ENCODE data around the gene CRYGS. TPM values are rescaled to one million over a fixed set of nuclear protein-coding genes. Genes with fewer than 3 reads are reported as not detected.

Gene CRYGS
- polyA plus RNA-seq (2012; ENCODE audit: insufficient read length, low read depth), result 0.88 TPM

DNA sequence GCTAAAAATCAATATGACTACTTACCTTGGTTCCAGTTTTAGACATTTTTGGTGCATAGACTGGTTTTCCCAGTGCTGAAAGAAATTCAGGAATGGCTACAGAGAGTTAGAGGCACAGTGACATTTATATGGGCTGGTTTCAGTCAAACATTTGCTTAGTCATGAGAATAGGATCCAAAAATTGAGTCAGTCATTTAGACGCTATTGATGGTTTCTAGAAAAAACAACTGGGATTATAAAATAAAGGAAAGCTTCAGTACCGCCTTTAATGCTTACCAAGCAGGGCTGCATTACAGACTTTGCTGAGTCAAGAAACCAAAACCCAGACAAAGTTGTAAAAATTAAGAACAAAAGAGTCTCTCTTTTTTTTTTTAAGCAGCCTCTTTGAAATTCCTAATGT is at the start of gene CRYGS:
Gene CRYGS (minus strand): TSS at position 100 of the 400 bp plus-strand sequence. CDS start 54 bp downstream, at position 46.
- TF ChIP-seq TAF1 (IDR thresholded peaks at IDR 0.05; ENCODE audit: borderline replicate concordance, insufficient read depth, low read length) (no peak), SIN3A (IDR thresholded peaks at IDR 0.05; ENCODE audit: borderline replicate concordance, insufficient read depth, low read length) (no peak)

DNA sequence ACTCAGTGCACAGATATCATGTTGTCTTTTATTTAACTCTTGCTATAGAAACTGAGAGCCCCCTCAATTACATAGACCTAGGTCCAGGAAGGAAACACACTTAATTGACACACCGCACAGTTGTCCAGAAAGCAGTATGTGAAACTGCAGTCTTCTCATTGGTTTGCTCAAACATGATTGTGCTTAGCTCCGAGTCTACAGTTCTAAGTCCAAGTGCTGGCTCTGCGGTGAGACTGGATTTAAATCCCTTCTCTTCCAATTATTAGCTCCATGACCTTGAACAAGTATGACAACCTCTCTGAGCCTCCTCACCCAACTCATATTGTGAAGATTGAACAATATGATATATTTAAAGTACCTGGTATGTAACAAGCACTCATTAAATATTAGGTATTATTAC is 49.7 kb upstream of the CRYGS start:
- TF ChIP-seq SIN3A (IDR thresholded peaks at IDR 0.05; ENCODE audit: borderline replicate concordance, insufficient read depth, low read length) (no peak), FOXP2 (optimal IDR thresholded peaks at IDR 0.05; ENCODE audit: borderline replicate concordance, extremely low read depth, extremely low read length, insufficient read depth) (no peak), POLR2AphosphoS5 (IDR thresholded peaks at IDR 0.05; ENCODE audit: low read depth, low read length) (no peak), TAF1 (IDR thresholded peaks at IDR 0.05; ENCODE audit: borderline replicate concordance, insufficient read depth, low read length) (no peak), REST (IDR thresholded peaks at IDR 0.05; ENCODE audit: insufficient read depth in 1 of 2, low read depth in 2 of 2, low read length in 2 of 2) (no peak)

DNA sequence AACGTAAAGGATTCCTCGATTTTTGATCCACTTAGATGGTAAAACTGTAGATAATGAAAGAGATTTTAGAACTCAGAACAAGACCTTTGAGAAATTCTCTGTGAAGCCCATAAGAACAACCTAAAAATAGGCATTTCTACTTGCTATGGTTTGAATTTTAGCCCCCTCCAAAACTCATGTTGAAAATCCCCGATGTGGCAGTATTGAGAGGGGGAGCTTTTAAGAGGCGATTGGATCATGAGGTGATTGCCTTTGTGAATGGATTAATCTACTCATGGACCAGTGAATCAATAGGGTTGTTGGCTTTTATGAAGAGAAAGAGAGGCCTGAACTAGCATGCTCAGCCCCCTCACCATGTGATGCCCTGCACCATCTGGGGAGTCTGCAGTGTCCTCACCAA is 48.5 kb upstream of the CRYGS start:
- TF ChIP-seq SIN3A (IDR thresholded peaks at IDR 0.05; ENCODE audit: borderline replicate concordance, insufficient read depth, low read length) (no peak), REST (IDR thresholded peaks at IDR 0.05; ENCODE audit: insufficient read depth in 1 of 2, low read depth in 2 of 2, low read length in 2 of 2) (no peak), POLR2AphosphoS5 (IDR thresholded peaks at IDR 0.05; ENCODE audit: low read depth, low read length) (no peak), FOXP2 (optimal IDR thresholded peaks at IDR 0.05; ENCODE audit: borderline replicate concordance, extremely low read depth, extremely low read length, insufficient read depth) (no peak), TAF1 (IDR thresholded peaks at IDR 0.05; ENCODE audit: borderline replicate concordance, insufficient read depth, low read length) (no peak)

DNA sequence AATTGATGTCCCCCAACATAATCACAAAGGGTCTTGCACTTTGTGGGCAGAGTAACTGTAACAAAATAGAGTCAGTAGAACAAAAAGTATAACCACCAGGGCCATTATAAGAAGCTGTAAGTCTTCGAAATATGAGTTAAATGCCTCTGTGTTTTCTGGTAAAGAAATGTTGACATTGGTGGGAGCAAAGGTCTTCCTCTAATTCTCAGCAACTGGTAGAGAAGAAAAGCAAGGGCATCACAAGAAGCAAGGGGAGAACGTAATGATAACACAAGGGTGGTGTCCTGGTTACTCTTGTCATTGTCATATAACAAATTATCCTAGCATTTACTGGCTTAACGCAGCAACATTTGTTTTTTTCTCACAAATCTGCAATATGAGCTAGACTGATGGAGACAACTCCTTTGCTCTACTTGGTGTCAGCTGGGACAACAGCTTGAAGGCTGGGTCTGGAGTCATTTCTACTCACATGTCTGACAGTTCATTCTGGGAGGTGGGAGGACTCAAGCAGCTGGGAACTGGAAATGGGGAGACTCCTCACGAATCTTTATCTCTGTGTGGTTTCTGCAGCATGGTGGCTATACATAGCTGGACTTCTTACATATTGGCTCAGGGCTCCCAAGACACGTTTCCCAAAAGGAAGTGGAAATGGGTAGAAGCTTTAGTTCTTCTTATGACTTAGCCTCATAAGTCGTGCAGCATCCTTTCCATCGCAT is 46.6 kb upstream of the CRYGS start:
- TF ChIP-seq FOXP2 (optimal IDR thresholded peaks at IDR 0.05; ENCODE audit: borderline replicate concordance, extremely low read depth, extremely low read length, insufficient read depth), result no peak
- no peak for TF ChIP-seq TAF1 (IDR thresholded peaks at IDR 0.05; ENCODE audit: borderline replicate concordance, insufficient read depth, low read length)
- TF ChIP-seq REST (IDR thresholded peaks at IDR 0.05; ENCODE audit: insufficient read depth in 1 of 2, low read depth in 2 of 2, low read length in 2 of 2), result no peak
- TF ChIP-seq SIN3A (IDR thresholded peaks at IDR 0.05; ENCODE audit: borderline replicate concordance, insufficient read depth, low read length), result no peak

GRCh38 chr3:186589856-186590579 is 45.8 kb upstream of the CRYGS start:
- TF ChIP-seq FOXP2 (optimal IDR thresholded peaks at IDR 0.05; ENCODE audit: borderline replicate concordance, extremely low read depth, extremely low read length, insufficient read depth) (no peak), REST (IDR thresholded peaks at IDR 0.05; ENCODE audit: insufficient read depth in 1 of 2, low read depth in 2 of 2, low read length in 2 of 2) (no peak), POLR2AphosphoS5 (IDR thresholded peaks at IDR 0.05; ENCODE audit: low read depth, low read length) (no peak), SIN3A (IDR thresholded peaks at IDR 0.05; ENCODE audit: borderline replicate concordance, insufficient read depth, low read length) (no peak), TAF1 (IDR thresholded peaks at IDR 0.05; ENCODE audit: borderline replicate concordance, insufficient read depth, low read length) (no peak)
